SK-N-SH (cell line): ENCODE results near the gene PSME4. TPM values are rescaled to one million over a fixed set of nuclear protein-coding genes. Genes with fewer than 3 reads are reported as not detected.

Experiments
- CTCF ChIA-PET: fragments of 300-600, 350-600 bp; formaldehyde crosslinking; extraction: SDS; loops from one replicate; lab custom pipeline; 2021; lab: Yijun Ruan, JAX
- POLR2A ChIA-PET: fragments of 350-600 bp; sonication (Branson Sonifier 250); formaldehyde crosslinking; extraction: SDS; loops from one replicate; lab custom pipeline; 2020; ENCODE audit warnings: antibody characterized with exemption, inconsistent platforms; lab: Yijun Ruan, JAX
- DNase-seq: peaks from one replicate; pipeline ENCODE4 v3.0.0; 2012
- H2AFZ ChIP-seq: fragments of 200-600 bp; sonication (generic); 2 replicates; pipeline ENCODE4 v1.8.1; 2016; ENCODE audit warnings: antibody characterized with exemption, mild to moderate bottlenecking, low read depth
- H3F3A ChIP-seq: fragments of 200-600 bp; sonication (generic); replicated peaks from 2 replicates; pipeline ENCODE3; 2016; ENCODE audit warnings: antibody characterized with exemption, mild to moderate bottlenecking; ENCODE audit not compliant: insufficient read depth
- H3K27ac ChIP-seq, 2 experiments: fragments of 200-500 bp in 1 of 2; fragments of 200-600 bp in 1 of 2; sonication (Bioruptor generic) in 1 of 2; sonication (generic), shearing (Covaris generic) in 1 of 2; 2 replicates each; pipeline versions ENCODE4 v1.5.1 to v1.6.1; 2014 to 2016; ENCODE audit warnings: low read depth in 2 of 2, inconsistent platforms in 1 of 2, low read length in 1 of 2, mild to moderate bottlenecking in 1 of 2, mixed read lengths in 1 of 2
- H3K27me3 ChIP-seq: fragments of 200-600 bp; sonication (generic), shearing (Covaris generic); 2 replicates; pipeline ENCODE4 v1.6.1; 2016; ENCODE audit warnings: mixed run types; ENCODE audit not compliant: insufficient read depth
- H3K36me3 ChIP-seq, 2 experiments: fragments of 200-500 bp in 1 of 2; fragments of 200-600 bp in 1 of 2; sonication (Bioruptor generic) in 1 of 2; sonication (generic) in 1 of 2; replicated peaks in 1 of 2; 2 replicates each; pipeline versions ENCODE3 to v1.5.1; 2014 to 2016; ENCODE audit warnings: low read length in 1 of 2, mild to moderate bottlenecking in 1 of 2; ENCODE audit not compliant: insufficient read depth in 2 of 2, control insufficient read depth in 1 of 2
- H3K4me1 ChIP-seq, 2 experiments: fragments of 200-500 bp in 1 of 2; fragments of 200-600 bp in 1 of 2; sonication (Bioruptor generic) in 1 of 2; sonication (generic), shearing (Covaris generic) in 1 of 2; 2 replicates each; pipeline versions ENCODE4 v1.5.1 to v1.6.1; 2014 to 2016; ENCODE audit warnings: low read depth in 1 of 2, low read length in 1 of 2, mixed run types in 1 of 2; ENCODE audit not compliant: insufficient read depth in 2 of 2, control insufficient read depth in 1 of 2
- H3K4me2 ChIP-seq: fragments of 200-600 bp; sonication (generic), shearing (Covaris generic); 2 replicates; pipeline ENCODE4 v1.6.1; 2017; ENCODE audit warnings: mixed run types
- H3K4me3 ChIP-seq, 2 experiments: fragments of 200-500 bp in 1 of 2; fragments of 200-600 bp in 1 of 2; sonication (Bioruptor generic) in 1 of 2; sonication (generic), shearing (Covaris generic) in 1 of 2; 2 replicates each; pipeline versions ENCODE4 v1.5.1 to v1.8.1; 2014 to 2016; ENCODE audit warnings: low read depth in 2 of 2, inconsistent platforms in 1 of 2, low read length in 1 of 2, mild to moderate bottlenecking in 1 of 2, mixed read lengths in 1 of 2, moderate library complexity in 1 of 2
- H3K79me2 ChIP-seq: fragments of 200-600 bp; sonication (generic); 2 replicates; pipeline ENCODE4 v1.8.1; 2017; ENCODE audit warnings: mild to moderate bottlenecking; ENCODE audit not compliant: insufficient read depth
- H3K9ac ChIP-seq: fragments of 200-600 bp; sonication (generic); 2 replicates; pipeline ENCODE4 v1.6.1; 2017; ENCODE audit warnings: mixed run types
- H3K9me2 ChIP-seq: fragments of 200-600 bp; sonication (generic); 2 replicates; pipeline ENCODE4 v1.6.1; 2017; ENCODE audit warnings: mixed run types
- H3K9me3 ChIP-seq: fragments of 200-600 bp; sonication (generic); 2 replicates; pipeline ENCODE4 v1.6.1; 2017; ENCODE audit warnings: mixed run types, mild to moderate bottlenecking, moderate library complexity
- H4K20me1 ChIP-seq: fragments of 200-600 bp; sonication (generic); 2 replicates; pipeline ENCODE4 v1.6.1; 2017; ENCODE audit warnings: mild to moderate bottlenecking, mixed run types; ENCODE audit not compliant: insufficient read depth
- CHD2 ChIP-seq: fragments of 150-350 bp; IDR thresholded peaks from 2 replicates; pipeline ENCODE4 v1.6.1; 2018; ENCODE audit warnings: low read length; ENCODE audit not compliant: partially characterized antibody
- ELF1 ChIP-seq: IDR thresholded peaks from 2 replicates; pipeline ENCODE4 v1.4.0; 2012
- EP300 ChIP-seq, 2 experiments: IDR thresholded peaks; 2 replicates each; pipeline versions ENCODE4 v1.4.0 to v1.6.1; 2012; ENCODE audit warnings: borderline replicate concordance in 1 of 2, low read depth in 1 of 2, low read length in 1 of 2
- MEF2A ChIP-seq: IDR thresholded peaks from 2 replicates; pipeline ENCODE4 v1.4.0; 2012; ENCODE audit warnings: low read depth, borderline replicate concordance
- MXI1 ChIP-seq: IDR thresholded peaks from 2 replicates; pipeline ENCODE4 v1.6.1; 2012; ENCODE audit warnings: mild to moderate bottlenecking, low read depth, low read length, improper control_type of control experiment
- RCOR1 ChIP-seq: fragments of 150-350 bp; IDR thresholded peaks from 2 replicates; pipeline ENCODE4 v1.6.1; 2017; ENCODE audit warnings: antibody characterized with exemption, low read length
- REST ChIP-seq: IDR thresholded peaks from 2 replicates; pipeline ENCODE4 v1.6.1; 2012; ENCODE audit warnings: mild to moderate bottlenecking, low read depth, low read length, moderate library complexity
- SIN3A ChIP-seq: IDR thresholded peaks from 2 replicates; pipeline ENCODE4 v1.6.1; 2012; ENCODE audit warnings: low read depth, mild to moderate bottlenecking, low read length, moderate library complexity, borderline replicate concordance
- TCF12 ChIP-seq: IDR thresholded peaks from 2 replicates; pipeline ENCODE4 v1.4.0; 2012
- TEAD4 ChIP-seq: IDR thresholded peaks from 2 replicates; pipeline ENCODE4 v1.4.0; 2012; ENCODE audit warnings: mild to moderate bottlenecking, borderline replicate concordance; ENCODE audit not compliant: insufficient read depth
- WGBS: methylation state at CpG from one replicate; pipeline ENCODE4 v1.1.6; 2017; ENCODE audit warnings: low lambda C conversion rate; 5-methylcytosine and 5-hydroxymethylcytosine counted together
- polyA plus RNA-seq, 3 experiments: library from polyadenylated mRNA; depleted of rRNA; stranded (reverse); fragments of >200 nt; gene quantifications; 2 replicates each; pipeline ENCODE4 v1.2.3, GENCODE V29; 2012
- TF ChIP-seq, protein P1 (sequence below): IDR thresholded peaks from 2 replicates; pipeline ENCODE4 v1.4.0; 2012; ENCODE audit warnings: low read depth, borderline replicate concordance

Gene PSME4
- polyA plus RNA-seq, 1 of the 3 experiments (the other 2 are of a cell fraction): 12.8 TPM

- no peaks in the 10 kb centered on the region for H3K27me3 ChIP-seq
- no peaks in the 10 kb centered on the region for H3K9me3 ChIP-seq
- POLR2A ChIA-PET: no interaction called here
- no peaks in the 10 kb centered on the region for H3K9me2 ChIP-seq
- no peak for DNase-seq
- H3K4me3 ChIP-seq: no peak overlapping the region
- H3K79me2 ChIP-seq: peaks cover 80% of the 10 kb centered on the region
- peaks cover 4% of the 10 kb centered on the region for H3F3A ChIP-seq
- H3K27ac ChIP-seq: no peak overlapping the region
- H3K4me1 ChIP-seq: peaks cover 0 to 3% of the 10 kb centered on the region in 2 experiments; a peak in 2 of 4 replicates
- TF ChIP-seq MEF2A: no peak
- TF ChIP-seq, all 33 proteins: peak for 0
- 90% methylated on average over 1 of the region's 1 CpG for WGBS
- CTCF ChIA-PET: no interaction called here
- Histone ChIP-seq H3K36me3 (peaks cover 13 to 28% of the 10 kb centered on the region in 2 experiments), H4K20me1 (peaks cover 38% of the 10 kb centered on the region), H3K9ac (no peak overlapping the region), H3K4me2 (no peak overlapping the region), H2AFZ (no peak overlapping the region)
Observed at GRCh38 chr2:53949457-53949856, 21.3 kb downstream of the PSME4 start.

DNA sequence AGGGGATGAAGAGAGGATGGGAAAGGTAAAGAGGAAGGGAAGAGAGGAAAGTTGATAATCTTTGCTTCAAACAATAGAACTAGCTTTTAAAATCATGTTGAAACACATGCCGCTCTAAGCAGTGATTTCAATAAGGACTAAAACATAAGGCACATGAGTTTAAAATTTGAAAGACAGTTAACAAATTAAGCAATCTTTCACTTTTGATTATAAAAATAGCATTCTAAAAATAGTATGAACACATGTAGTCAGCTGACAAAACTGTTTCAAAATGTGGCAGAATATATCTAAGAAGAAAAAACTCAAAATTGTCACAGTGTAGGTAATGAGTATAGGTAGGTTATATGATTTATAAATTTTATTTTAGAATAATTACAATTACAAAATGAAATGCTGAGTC lies 25.3 kb downstream of the PSME4 start:
- H3K9ac ChIP-seq: no peak overlapping the region
- peaks cover 8% of the 10 kb centered on the region for H4K20me1 ChIP-seq
- H3K4me1 ChIP-seq: peaks cover 0 to 3% of the 10 kb centered on the region in 2 experiments; a peak in 2 of 4 replicates
- no peaks in the 10 kb centered on the region for H3K9me2 ChIP-seq
- CTCF ChIA-PET: interaction anchor here (0.9 to 1.3 kb wide), 2 partner anchors 28 to 60 kb away, joined by 3 read pairs; no protein-coding TSS in a partner anchor
- H3K79me2 ChIP-seq: peaks cover 53% of the 10 kb centered on the region
- TF ChIP-seq, protein P1, sequence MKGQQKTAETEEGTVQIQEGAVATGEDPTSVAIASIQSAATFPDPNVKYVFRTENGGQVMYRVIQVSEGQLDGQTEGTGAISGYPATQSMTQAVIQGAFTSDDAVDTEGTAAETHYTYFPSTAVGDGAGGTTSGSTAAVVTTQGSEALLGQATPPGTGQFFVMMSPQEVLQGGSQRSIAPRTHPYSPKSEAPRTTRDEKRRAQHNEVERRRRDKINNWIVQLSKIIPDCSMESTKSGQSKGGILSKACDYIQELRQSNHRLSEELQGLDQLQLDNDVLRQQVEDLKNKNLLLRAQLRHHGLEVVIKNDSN: no peak
- TF ChIP-seq TEAD4: no peak
- H3K27me3 ChIP-seq: no peaks in the 10 kb centered on the region
- WGBS: 97% methylated on average over 1 of the region's 1 CpG
- no peaks in the 10 kb centered on the region for H3K9me3 ChIP-seq
- DNase-seq: no peak
- POLR2A ChIA-PET: no interaction called here
- H3F3A ChIP-seq: no peaks in the 10 kb centered on the region
- no peak overlapping the region for H2AFZ ChIP-seq
- H3K36me3 ChIP-seq: peaks cover 35 to 52% of the 10 kb centered on the region in 2 experiments
- no peak overlapping the region for H3K4me2 ChIP-seq
- no peak overlapping the region for H3K27ac ChIP-seq
- H3K4me3 ChIP-seq: no peak overlapping the region

GRCh38 chr2:53944542-53944941 lies 26.3 kb downstream of the PSME4 start:
- Histone ChIP-seq H3F3A (peaks cover 2% of the 10 kb centered on the region), H3K27ac (peak overlapping the region in 1 of 2 experiments; percentile 28; a peak in 1 of 4 replicates), H3K4me1 (peaks cover 0 to 3% of the 10 kb centered on the region in 2 experiments; a peak in 3 of 4 replicates), H2AFZ (no peak overlapping the region), H3K4me2 (no peak overlapping the region), H3K4me3 (no peak overlapping the region), H3K79me2 (peaks cover 53% of the 10 kb centered on the region), H3K27me3 (no peaks in the 10 kb centered on the region), H3K36me3 (peaks cover 42 to 59% of the 10 kb centered on the region in 2 experiments), H3K9ac (no peak overlapping the region), H3K9me2 (no peaks in the 10 kb centered on the region), H3K9me3 (no peaks in the 10 kb centered on the region), H4K20me1 (peaks cover 2% of the 10 kb centered on the region)
- 100% methylated on average over 1 of the region's 1 CpG for WGBS
- ChIA-PET POLR2A (no interaction called here), CTCF (interaction anchor here (0.6 to 1.3 kb wide), 2 partner anchors 27 to 34 kb away, joined by 3 read pairs; no protein-coding TSS in a partner anchor)
- peak; percentile 51 for DNase-seq
- no peak for TF ChIP-seq REST
- TF ChIP-seq SIN3A: no peak
- peak; percentile 8; the same call in 1 of the 2 replicates for TF ChIP-seq TCF12
- TF ChIP-seq MXI1: peak; percentile 95
- no peak for TF ChIP-seq ELF1
- peak in 1 of 2 experiments; percentile 66; a peak in 1 of 4 replicates for TF ChIP-seq EP300 (IDR thresholded peaks at IDR 0.05; ENCODE audit: borderline replicate concordance in 1 of 2, low read depth in 1 of 2, low read length in 1 of 2)
- peak; percentile 64; the same call in 1 of the 2 replicates for TF ChIP-seq RCOR1
- TF ChIP-seq CHD2: peak; percentile 57
